ENCODE results near the gene C18orf32.

DNA sequence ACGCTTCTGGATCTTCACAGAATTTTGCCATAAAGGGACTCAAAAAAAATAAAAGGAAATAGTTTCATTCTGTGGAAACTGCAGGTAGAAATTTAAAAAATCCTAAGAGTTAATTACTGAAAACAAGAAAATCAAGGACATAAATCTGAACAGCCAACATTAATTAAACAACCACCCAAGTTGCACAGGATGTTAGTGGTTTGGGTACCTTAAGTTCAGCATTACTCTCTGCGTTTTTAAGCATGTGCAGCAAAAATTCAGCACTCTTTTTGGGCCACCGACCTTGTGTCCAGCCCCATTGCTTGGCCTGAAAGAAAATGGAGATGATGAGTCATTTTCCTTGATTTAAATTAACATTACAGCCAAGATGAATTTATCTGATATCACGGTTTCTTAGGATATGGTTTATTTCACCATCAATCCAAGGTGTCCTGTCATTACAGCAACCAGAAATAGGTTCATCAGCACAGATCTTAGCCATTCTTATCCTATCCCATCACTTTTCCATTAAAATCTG, 3.3 kb upstream of the C18orf32 start:
- TF ChIP-seq, protein P1, sequence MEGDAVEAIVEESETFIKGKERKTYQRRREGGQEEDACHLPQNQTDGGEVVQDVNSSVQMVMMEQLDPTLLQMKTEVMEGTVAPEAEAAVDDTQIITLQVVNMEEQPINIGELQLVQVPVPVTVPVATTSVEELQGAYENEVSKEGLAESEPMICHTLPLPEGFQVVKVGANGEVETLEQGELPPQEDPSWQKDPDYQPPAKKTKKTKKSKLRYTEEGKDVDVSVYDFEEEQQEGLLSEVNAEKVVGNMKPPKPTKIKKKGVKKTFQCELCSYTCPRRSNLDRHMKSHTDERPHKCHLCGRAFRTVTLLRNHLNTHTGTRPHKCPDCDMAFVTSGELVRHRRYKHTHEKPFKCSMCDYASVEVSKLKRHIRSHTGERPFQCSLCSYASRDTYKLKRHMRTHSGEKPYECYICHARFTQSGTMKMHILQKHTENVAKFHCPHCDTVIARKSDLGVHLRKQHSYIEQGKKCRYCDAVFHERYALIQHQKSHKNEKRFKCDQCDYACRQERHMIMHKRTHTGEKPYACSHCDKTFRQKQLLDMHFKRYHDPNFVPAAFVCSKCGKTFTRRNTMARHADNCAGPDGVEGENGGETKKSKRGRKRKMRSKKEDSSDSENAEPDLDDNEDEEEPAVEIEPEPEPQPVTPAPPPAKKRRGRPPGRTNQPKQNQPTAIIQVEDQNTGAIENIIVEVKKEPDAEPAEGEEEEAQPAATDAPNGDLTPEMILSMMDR (IDR thresholded peaks at IDR 0.05) = no peak
- TF ChIP-seq POLR2A (IDR thresholded peaks at IDR 0.05) = no peak
